Measurements from ENCODE around the gene VGLL1.

VGLL1 gene, protein sequence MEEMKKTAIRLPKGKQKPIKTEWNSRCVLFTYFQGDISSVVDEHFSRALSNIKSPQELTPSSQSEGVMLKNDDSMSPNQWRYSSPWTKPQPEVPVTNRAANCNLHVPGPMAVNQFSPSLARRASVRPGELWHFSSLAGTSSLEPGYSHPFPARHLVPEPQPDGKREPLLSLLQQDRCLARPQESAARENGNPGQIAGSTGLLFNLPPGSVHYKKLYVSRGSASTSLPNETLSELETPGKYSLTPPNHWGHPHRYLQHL

GRCh38 chrX:136531951-136532350 lies at the start of gene VGLL1:
TSS of gene VGLL1 (plus strand) at chrX:136532215. CDS start at chrX:136536021, 3,806 bp downstream.
- H3K4me3 ChIP-seq (ENCODE audit: control insufficient read depth, low read depth, low read length), result no peak within 1 kb of the TSS
- no peak for DNase-seq (ENCODE audit: low read depth)
- TF ChIP-seq, protein P1, sequence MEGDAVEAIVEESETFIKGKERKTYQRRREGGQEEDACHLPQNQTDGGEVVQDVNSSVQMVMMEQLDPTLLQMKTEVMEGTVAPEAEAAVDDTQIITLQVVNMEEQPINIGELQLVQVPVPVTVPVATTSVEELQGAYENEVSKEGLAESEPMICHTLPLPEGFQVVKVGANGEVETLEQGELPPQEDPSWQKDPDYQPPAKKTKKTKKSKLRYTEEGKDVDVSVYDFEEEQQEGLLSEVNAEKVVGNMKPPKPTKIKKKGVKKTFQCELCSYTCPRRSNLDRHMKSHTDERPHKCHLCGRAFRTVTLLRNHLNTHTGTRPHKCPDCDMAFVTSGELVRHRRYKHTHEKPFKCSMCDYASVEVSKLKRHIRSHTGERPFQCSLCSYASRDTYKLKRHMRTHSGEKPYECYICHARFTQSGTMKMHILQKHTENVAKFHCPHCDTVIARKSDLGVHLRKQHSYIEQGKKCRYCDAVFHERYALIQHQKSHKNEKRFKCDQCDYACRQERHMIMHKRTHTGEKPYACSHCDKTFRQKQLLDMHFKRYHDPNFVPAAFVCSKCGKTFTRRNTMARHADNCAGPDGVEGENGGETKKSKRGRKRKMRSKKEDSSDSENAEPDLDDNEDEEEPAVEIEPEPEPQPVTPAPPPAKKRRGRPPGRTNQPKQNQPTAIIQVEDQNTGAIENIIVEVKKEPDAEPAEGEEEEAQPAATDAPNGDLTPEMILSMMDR (IDR thresholded peaks at IDR 0.05; ENCODE audit: control insufficient read depth, insufficient read depth, low read depth, low read length, missing control alignments), result no peak

DNA sequence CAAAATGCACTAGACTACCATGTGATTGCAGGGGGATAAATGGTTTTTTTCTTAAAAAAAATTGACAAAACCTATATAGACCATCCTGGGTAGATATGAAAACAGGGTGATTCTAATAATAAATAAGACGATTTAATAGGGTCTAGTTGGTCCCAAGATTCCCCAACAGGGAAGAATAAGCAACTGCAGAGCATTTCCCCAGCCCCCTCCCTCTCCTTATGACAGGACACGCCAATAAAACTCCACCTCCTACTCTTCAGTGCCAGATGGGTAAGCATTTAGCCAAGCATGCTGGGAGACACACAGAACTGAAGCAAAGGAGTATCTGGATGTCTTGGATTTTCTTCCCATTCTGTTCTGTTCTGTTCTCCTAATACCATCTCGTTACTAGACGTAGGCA lies 44.4 kb upstream of the VGLL1 start, which contains the start of gene BRS3:
Gene BRS3, plus strand, starts transcription at position 301 of the 400 bp plus-strand sequence. CDS start 168 bp downstream, outside the sequence.
- DNase-seq (ENCODE audit: low read depth), result no peak
- H3K4me3 ChIP-seq (ENCODE audit: control insufficient read depth, low read depth, low read length), result no peak within 1 kb of the TSS
- TF ChIP-seq, protein P1 (IDR thresholded peaks at IDR 0.05; ENCODE audit: control insufficient read depth, insufficient read depth, low read depth, low read length, missing control alignments), result no peak

- H3K4me3 ChIP-seq (ENCODE audit: control insufficient read depth, low read depth, low read length), result no peak overlapping the region
- no peak for DNase-seq (ENCODE audit: low read depth)
- TF ChIP-seq, protein P1 (IDR thresholded peaks at IDR 0.05; ENCODE audit: control insufficient read depth, insufficient read depth, low read depth, low read length, missing control alignments), result no peak
Observed at GRCh38 chrX:136488706-136489105, 43.3 kb upstream of the VGLL1 start.

GRCh38 chrX:136491832-136492231 lies 40.2 kb upstream of the VGLL1 start:
- no peak for DNase-seq (ENCODE audit: low read depth)
- no peak overlapping the region for H3K4me3 ChIP-seq (ENCODE audit: control insufficient read depth, low read depth, low read length)
- TF ChIP-seq, protein P1 (IDR thresholded peaks at IDR 0.05; ENCODE audit: control insufficient read depth, insufficient read depth, low read depth, low read length, missing control alignments), result no peak

DNA sequence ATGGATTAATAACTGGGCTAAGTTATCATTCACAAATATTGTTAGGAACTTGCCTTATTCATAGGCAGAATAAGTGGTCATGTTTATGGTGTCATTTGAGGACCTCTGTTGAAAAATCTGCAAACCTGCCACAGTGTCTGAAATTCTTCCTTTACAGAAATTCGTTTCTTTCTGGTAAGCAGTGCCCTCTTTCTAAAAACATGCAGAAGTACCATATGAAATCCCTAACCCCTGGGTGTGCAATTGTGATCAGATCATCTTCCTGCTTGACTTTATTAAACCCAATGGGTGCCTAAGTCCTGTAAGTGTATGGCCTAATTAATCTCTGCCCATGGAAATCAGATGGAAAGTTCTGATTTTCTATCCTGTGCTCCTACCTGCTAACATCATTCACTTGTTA lies 39.0 kb upstream of the VGLL1 start:
- TF ChIP-seq, protein P1 (IDR thresholded peaks at IDR 0.05; ENCODE audit: control insufficient read depth, insufficient read depth, low read depth, low read length, missing control alignments), result no peak
- no peak overlapping the region for H3K4me3 ChIP-seq (ENCODE audit: control insufficient read depth, low read depth, low read length)
- DNase-seq (ENCODE audit: low read depth), result no peak

GRCh38 chrX:136495043-136495442 lies 37.0 kb upstream of the VGLL1 start:
- no peak overlapping the region for H3K4me3 ChIP-seq (ENCODE audit: control insufficient read depth, low read depth, low read length)
- TF ChIP-seq, protein P1 (IDR thresholded peaks at IDR 0.05; ENCODE audit: control insufficient read depth, insufficient read depth, low read depth, low read length, missing control alignments), result no peak
- DNase-seq (ENCODE audit: low read depth), result no peak

All from AG09309 (cell line).